HEK293 (cell line): ENCODE data around the gene RBM14.

Experiments used
- CTCF ChIA-PET: fragments of 350-600 bp; formaldehyde crosslinking; extraction: SDS; loops from one replicate; lab custom pipeline; 2021; ENCODE audit warnings: antibody characterized with exemption; lab: Yijun Ruan, JAX
- POLR2A ChIA-PET: fragments of 300-600 bp; formaldehyde crosslinking; extraction: SDS; loops from one replicate; lab custom pipeline; 2020; ENCODE audit warnings: antibody characterized with exemption, inconsistent platforms; lab: Yijun Ruan, JAX
- H3K27ac ChIP-seq: fragments of 200-500 bp; sonication (Bioruptor generic); 2 replicates; pipeline ENCODE4 v1.5.1; 2014; ENCODE audit warnings: low read depth, low read length, control low read depth, inconsistent platforms; ENCODE audit errors: extremely low read depth
- H3K36me3 ChIP-seq, 2 experiments: fragments of 200-500 bp in 1 of 2; sonication (Bioruptor generic) in 1 of 2; 1 replicate in 1 of 2; 2 replicates in 1 of 2; pipeline ENCODE4 v1.5.1; 2014 to 2017; ENCODE audit warnings: inconsistent platforms in 2 of 2, low read length in 2 of 2; ENCODE audit not compliant: control insufficient read depth in 2 of 2, insufficient read depth in 1 of 2
- H3K4me1 ChIP-seq: fragments of 200-500 bp; sonication (Bioruptor generic); 2 replicates; pipeline ENCODE4 v1.5.1; 2014; ENCODE audit warnings: mild to moderate bottlenecking, low read length, inconsistent platforms; ENCODE audit not compliant: control insufficient read depth, insufficient read depth
- H3K4me3 ChIP-seq: 2 replicates; pipeline ENCODE4 v1.5.1; 2011; ENCODE audit warnings: low read depth, mild to moderate bottlenecking, control low read depth, low read length, moderate library complexity
- H3K9me3 ChIP-seq: fragments of 200-500 bp; sonication (Bioruptor generic); 2 replicates; pipeline ENCODE4 v1.5.1; 2014; ENCODE audit warnings: low read depth, low read length, inconsistent platforms; ENCODE audit not compliant: control insufficient read depth, insufficient read depth
- BCL11A ChIP-seq: fragments of 450-650 bp; formaldehyde crosslinking; IDR thresholded peaks from 2 replicates; pipeline ENCODE4 v1.5.1; 2016; ENCODE audit warnings: low read depth, missing biosample characterization, missing genetic modification characterization
- EGR2 ChIP-seq: fragments of 450-650 bp; formaldehyde crosslinking; IDR thresholded peaks from 2 replicates; pipeline ENCODE4 v1.5.1; 2016; ENCODE audit warnings: low read depth, missing biosample characterization, missing genetic modification characterization
- FEZF1 ChIP-seq: fragments of 450-650 bp; formaldehyde crosslinking; IDR thresholded peaks from 2 replicates; pipeline ENCODE4 v1.5.1; 2016; ENCODE audit warnings: missing biosample characterization, missing genetic modification characterization
- GLIS2 ChIP-seq: fragments of 450-650 bp; formaldehyde crosslinking; IDR thresholded peaks from 2 replicates; pipeline ENCODE4 v1.5.1; 2016; ENCODE audit warnings: missing biosample characterization, missing genetic modification characterization
- OSR2 ChIP-seq: fragments of 450-650 bp; formaldehyde crosslinking; IDR thresholded peaks from 2 replicates; pipeline ENCODE4 v1.5.1; 2016; ENCODE audit warnings: missing biosample characterization, missing genetic modification characterization
- PRDM1 ChIP-seq: fragments of 450-650 bp; formaldehyde crosslinking; IDR thresholded peaks from 2 replicates; pipeline ENCODE4; 2016; ENCODE audit warnings: missing biosample characterization, missing genetic modification characterization
- PRDM6 ChIP-seq: fragments of 450-650 bp; formaldehyde crosslinking; IDR thresholded peaks from 2 replicates; pipeline ENCODE4 v1.5.1; 2017; ENCODE audit warnings: missing biosample characterization, missing genetic modification characterization
- TSHZ1 ChIP-seq: fragments of 450-650 bp; formaldehyde crosslinking; IDR thresholded peaks from 2 replicates; pipeline ENCODE4 v1.5.1; 2016; ENCODE audit warnings: missing biosample characterization, missing genetic modification characterization, borderline replicate concordance
- ZBTB17 ChIP-seq: fragments of 450-650 bp; formaldehyde crosslinking; IDR thresholded peaks from 2 replicates; pipeline ENCODE4 v1.5.1; 2016; ENCODE audit warnings: missing biosample characterization, missing genetic modification characterization
- ZBTB6 ChIP-seq: fragments of 450-650 bp; formaldehyde crosslinking; IDR thresholded peaks from 2 replicates; pipeline ENCODE4 v1.5.1; 2017; ENCODE audit warnings: missing biosample characterization, missing genetic modification characterization
- ZNF184 ChIP-seq: fragments of 450-650 bp; IDR thresholded peaks from 2 replicates; pipeline ENCODE4 v1.5.1; 2018; ENCODE audit warnings: missing biosample characterization, mild to moderate bottlenecking, missing genetic modification characterization
- ZNF514 ChIP-seq: fragments of 450-650 bp; formaldehyde crosslinking; IDR thresholded peaks from 2 replicates; pipeline ENCODE4 v1.5.1; 2016; ENCODE audit warnings: missing biosample characterization, missing genetic modification characterization
- ZNF624 ChIP-seq: fragments of 450-650 bp; formaldehyde crosslinking; IDR thresholded peaks from 2 replicates; pipeline ENCODE4 v1.5.1; 2017; ENCODE audit warnings: missing biosample characterization, missing genetic modification characterization
- ZNF785 ChIP-seq: fragments of 450-650 bp; formaldehyde crosslinking; IDR thresholded peaks from 2 replicates; pipeline ENCODE4 v1.5.1; 2016; ENCODE audit warnings: missing biosample characterization, missing genetic modification characterization
- ZNF843 ChIP-seq: fragments of 450-650 bp; formaldehyde crosslinking; IDR thresholded peaks from 2 replicates; pipeline ENCODE4 v1.5.1; 2016; ENCODE audit warnings: missing biosample characterization, missing genetic modification characterization
- ZXDB ChIP-seq: fragments of 450-650 bp; formaldehyde crosslinking; IDR thresholded peaks from 2 replicates; pipeline ENCODE4 v1.5.1; 2016; ENCODE audit warnings: missing biosample characterization, missing genetic modification characterization

RBM14 gene

GRCh38 chr11:66653123-66653522 lies 36.7 kb downstream of the RBM14 start:
- ChIA-PET CTCF (interaction anchor here (0.6 to 0.8 kb wide), 4 partner anchors 11 to 1661 kb away, joined by 3 read pairs; no protein-coding TSS in a partner anchor), POLR2A (interaction anchor here (1.3 to 1.8 kb wide), 3 partner anchors 9 to 25 kb away, joined by 4 to 8 read pairs (median 7); partner anchors contain the start of genes RBM4 and RBM4B)
- H3K27ac ChIP-seq, result no peak overlapping the region
- no peak overlapping the region for H3K4me3 ChIP-seq
- no peaks in the 10 kb centered on the region for H3K9me3 ChIP-seq
- H3K4me1 ChIP-seq, result no peaks in the 10 kb centered on the region
- peaks cover 28 to 43% of the 10 kb centered on the region in 2 experiments; a peak in 2 of 3 replicates for H3K36me3 ChIP-seq
- TF ChIP-seq ZNF184 (tag by site-specific recombination), result no peak
- TF ChIP-seq EGR2, result peak; percentile 26; the same call in 1 of the 2 replicates

GRCh38 chr11:66659763-66660162 lies 43.3 kb downstream of the RBM14 start:
- peak; percentile 31; the same call in 1 of the 2 replicates for TF ChIP-seq PRDM6
- TF ChIP-seq GLIS2 (tag by site-specific recombination), result no peak
- TF ChIP-seq BCL11A (tag by site-specific recombination), result no peak
- TF ChIP-seq TSHZ1 (tag by site-specific recombination), result no peak
- TF ChIP-seq ZBTB6, result no peak
- TF ChIP-seq ZNF785, result no peak
- no peak for TF ChIP-seq ZNF624
- TF ChIP-seq ZNF843 (tag by site-specific recombination), result 0 out of 2 replicates have a peak, but pooled peaks have one; percentile 24
- TF ChIP-seq FEZF1 (tag by site-specific recombination), result peak; percentile 47
- no peak for TF ChIP-seq ZNF514 (tag by site-specific recombination)
- 0 out of 2 replicates have a peak, but pooled peaks have one; percentile 13 for TF ChIP-seq OSR2 (tag by site-specific recombination)
- TF ChIP-seq ZBTB17, result 0 out of 2 replicates have a peak, but pooled peaks have one; percentile 26
- TF ChIP-seq PRDM1 (tag by site-specific recombination), result no peak
- TF ChIP-seq ZXDB (tag by site-specific recombination), result peak; percentile 64
- TF ChIP-seq, all 188 proteins: peak for 6
- Histone ChIP-seq H3K27ac (no peak overlapping the region), H3K9me3 (no peaks in the 10 kb centered on the region), H3K4me3 (no peak overlapping the region), H3K36me3 (peaks cover 16 to 38% of the 10 kb centered on the region in 2 experiments; a peak in 2 of 3 replicates), H3K4me1 (no peaks in the 10 kb centered on the region)
- CTCF ChIA-PET, result interaction anchor here (0.7 to 0.8 kb wide), 3 partner anchors 19 to 123 kb away, joined by 3 to 4 read pairs (median 3); no protein-coding TSS in a partner anchor
- POLR2A ChIA-PET, result interaction anchor here (0.6 to 2.5 kb wide), 12 partner anchors 10 to 823 kb away, joined by 3 to 14 read pairs (median 4); partner anchors contain the start of genes AIP, CCDC87, CCS and DPP3
